Activated CD8-positive, alpha-beta T cell treated with anti-CD3 and anti-CD28 coated beads for 36 hours (primary cell): ENCODE data around the gene AKIRIN2. TPM values are rescaled to one million over a fixed set of nuclear protein-coding genes. Genes with fewer than 3 reads are reported as not detected.
"Not testable (repeated sequence)": the region's sequence is repeated elsewhere in the genome, so short reads cannot be mapped to it uniquely, and the experiment has no call there.

Source experiments
- ATAC-seq: fragments of 200-7000 bp; cut with Tn5 transposase; one replicate; pipeline ENCODE4 v1.10.0; 2021; ENCODE audit warnings: mild to moderate bottlenecking, moderate library complexity
- CTCF ChIA-PET: fragments of 350-600 bp; sonication (Branson Sonifier 250); formaldehyde crosslinking; loops from one replicate; lab custom pipeline; 2021; ENCODE audit warnings: antibody characterized with exemption; lab: Charles Lee
- POLR2A ChIA-PET: fragments of 350-600 bp; sonication (Branson Sonifier 250); formaldehyde crosslinking; loops from one replicate; lab custom pipeline; 2021; ENCODE audit warnings: antibody characterized with exemption; lab: Charles Lee
- DNase-seq: peaks from one replicate; pipeline ENCODE4 v3.0.0-alpha.2; 2020
- H3K27ac Mint-ChIP-seq: one replicate; pipeline ENCODE4 v1.8.0; 2021; ENCODE audit warnings: mild to moderate bottlenecking, mixed read lengths
- H3K27me3 Mint-ChIP-seq: one replicate; pipeline ENCODE4 v1.8.0; 2021; ENCODE audit warnings: mixed read lengths
- H3K36me3 Mint-ChIP-seq: one replicate; pipeline ENCODE4 v1.8.0; 2021; ENCODE audit warnings: low read depth, mixed read lengths
- H3K4me1 Mint-ChIP-seq: one replicate; pipeline ENCODE4 v1.8.0; 2021; ENCODE audit warnings: low read depth, mixed read lengths
- H3K4me3 Mint-ChIP-seq: one replicate; pipeline ENCODE4 v1.8.0; 2021; ENCODE audit warnings: mild to moderate bottlenecking, moderate library complexity, mixed read lengths
- H3K9me3 Mint-ChIP-seq: one replicate; pipeline ENCODE4 v1.8.0; 2021; ENCODE audit warnings: mixed read lengths
- intact Hi-C: fragments of 100-400 bp; cut with micrococcal nuclease; formaldehyde crosslinking; loops from one replicate; pipeline ENCODE4 v1.10.0; 2022
- total RNA-seq, 2 experiments: library from RNA; stranded (reverse); gene quantifications; one replicate each; pipeline ENCODE4 v1.2.3, GENCODE V29; 2021
- TF ChIP-seq, protein P1 (sequence below): fragments of 200-600 bp; IDR thresholded peaks from one replicate; pipeline ENCODE4 v1.8.0; 2022; ENCODE audit warnings: antibody characterized with exemption, mild to moderate bottlenecking

The AKIRIN2 gene
- total RNA-seq, 2 experiments from 2014 or later = 42.1 to 45.6 TPM

DNA sequence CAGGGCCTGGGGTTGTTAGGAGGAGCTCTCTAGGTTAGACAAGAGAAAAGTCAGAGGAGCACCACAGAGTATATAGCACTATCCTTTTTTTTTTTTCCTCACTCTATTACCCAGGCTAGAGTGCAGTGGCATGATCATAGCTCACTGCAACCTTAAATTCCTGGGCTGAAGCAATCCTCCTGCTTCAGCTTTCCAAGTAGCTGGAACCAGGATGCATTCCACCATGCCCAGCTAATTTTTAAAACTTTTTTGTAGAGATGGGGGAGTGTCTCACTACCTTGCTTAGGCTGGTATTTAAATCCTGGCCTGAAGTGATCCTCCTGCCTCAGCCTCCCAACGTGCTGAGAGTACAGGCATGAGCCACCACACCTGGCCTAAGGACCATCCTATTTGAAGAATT, 19.3 kb upstream of the AKIRIN2 start:
- ChIA-PET CTCF (no interaction called here), POLR2A (no interaction called here)
- Mint-ChIP-seq H3K4me3 (no peak overlapping the region), H3K27me3 (no peaks in the 10 kb centered on the region), H3K36me3 (no peaks in the 10 kb centered on the region), H3K9me3 (no peaks in the 10 kb centered on the region), H3K27ac (no peak overlapping the region), H3K4me1 (peaks cover 16% of the 10 kb centered on the region)
- no peak for ATAC-seq
- no peak for DNase-seq
- TF ChIP-seq, protein P1, sequence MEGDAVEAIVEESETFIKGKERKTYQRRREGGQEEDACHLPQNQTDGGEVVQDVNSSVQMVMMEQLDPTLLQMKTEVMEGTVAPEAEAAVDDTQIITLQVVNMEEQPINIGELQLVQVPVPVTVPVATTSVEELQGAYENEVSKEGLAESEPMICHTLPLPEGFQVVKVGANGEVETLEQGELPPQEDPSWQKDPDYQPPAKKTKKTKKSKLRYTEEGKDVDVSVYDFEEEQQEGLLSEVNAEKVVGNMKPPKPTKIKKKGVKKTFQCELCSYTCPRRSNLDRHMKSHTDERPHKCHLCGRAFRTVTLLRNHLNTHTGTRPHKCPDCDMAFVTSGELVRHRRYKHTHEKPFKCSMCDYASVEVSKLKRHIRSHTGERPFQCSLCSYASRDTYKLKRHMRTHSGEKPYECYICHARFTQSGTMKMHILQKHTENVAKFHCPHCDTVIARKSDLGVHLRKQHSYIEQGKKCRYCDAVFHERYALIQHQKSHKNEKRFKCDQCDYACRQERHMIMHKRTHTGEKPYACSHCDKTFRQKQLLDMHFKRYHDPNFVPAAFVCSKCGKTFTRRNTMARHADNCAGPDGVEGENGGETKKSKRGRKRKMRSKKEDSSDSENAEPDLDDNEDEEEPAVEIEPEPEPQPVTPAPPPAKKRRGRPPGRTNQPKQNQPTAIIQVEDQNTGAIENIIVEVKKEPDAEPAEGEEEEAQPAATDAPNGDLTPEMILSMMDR = no peak
- intact Hi-C loops = no loop called here

DNA sequence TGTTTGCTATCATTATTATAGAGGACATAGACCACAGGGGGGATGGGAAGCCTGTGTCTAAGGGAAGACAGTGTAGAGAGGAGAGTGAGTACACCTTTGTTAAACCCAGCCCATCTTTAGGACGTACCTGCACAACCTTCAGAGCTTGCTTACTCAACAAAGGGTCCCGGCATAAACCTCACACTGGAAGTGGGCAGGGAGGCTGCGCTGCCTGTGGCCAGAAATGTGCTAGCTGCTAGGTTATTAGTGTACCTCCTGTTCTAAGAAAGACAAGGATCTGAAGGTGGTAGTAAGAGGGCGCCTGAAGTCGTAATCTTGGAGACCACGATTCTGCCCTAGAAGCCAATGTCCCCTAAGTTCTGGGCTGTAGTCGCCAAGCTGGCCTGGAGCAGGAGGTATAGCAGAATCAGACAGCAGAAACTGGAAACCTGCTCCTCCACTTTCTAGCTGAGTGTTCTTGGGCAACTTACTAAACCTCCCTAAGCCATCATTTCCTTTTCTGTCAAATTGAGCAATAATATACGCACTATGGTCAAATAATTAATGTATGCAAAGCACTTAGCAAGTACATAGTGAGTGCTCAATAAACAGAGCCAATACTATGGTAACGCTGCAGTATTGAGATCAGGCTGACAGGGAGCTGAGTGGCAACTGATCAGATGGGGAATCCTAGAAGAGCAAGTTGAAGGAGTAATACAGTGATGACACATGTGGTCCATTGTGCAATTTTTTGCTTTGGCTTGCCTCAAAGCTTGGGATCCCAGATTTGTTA, 16.8 kb upstream of the AKIRIN2 start:
- no peak overlapping the region for H3K27ac Mint-ChIP-seq
- no peaks in the 10 kb centered on the region for H3K27me3 Mint-ChIP-seq
- intact Hi-C loops = no loop called here
- ATAC-seq (peak; percentile 32), DNase-seq (no peak)
- peaks cover 17% of the 10 kb centered on the region for H3K4me1 Mint-ChIP-seq
- no peaks in the 10 kb centered on the region for H3K36me3 Mint-ChIP-seq
- H3K9me3 Mint-ChIP-seq = no peaks in the 10 kb centered on the region
- TF ChIP-seq, protein P1 = no peak
- ChIA-PET POLR2A (interaction anchor here (0.7 to 0.9 kb wide), 4 partner anchors 10 to 290 kb away, joined by 3 to 4 read pairs (median 3); partner anchors contain the start of gene AKIRIN2), CTCF (no interaction called here)
- H3K4me3 Mint-ChIP-seq = no peak overlapping the region

DNA sequence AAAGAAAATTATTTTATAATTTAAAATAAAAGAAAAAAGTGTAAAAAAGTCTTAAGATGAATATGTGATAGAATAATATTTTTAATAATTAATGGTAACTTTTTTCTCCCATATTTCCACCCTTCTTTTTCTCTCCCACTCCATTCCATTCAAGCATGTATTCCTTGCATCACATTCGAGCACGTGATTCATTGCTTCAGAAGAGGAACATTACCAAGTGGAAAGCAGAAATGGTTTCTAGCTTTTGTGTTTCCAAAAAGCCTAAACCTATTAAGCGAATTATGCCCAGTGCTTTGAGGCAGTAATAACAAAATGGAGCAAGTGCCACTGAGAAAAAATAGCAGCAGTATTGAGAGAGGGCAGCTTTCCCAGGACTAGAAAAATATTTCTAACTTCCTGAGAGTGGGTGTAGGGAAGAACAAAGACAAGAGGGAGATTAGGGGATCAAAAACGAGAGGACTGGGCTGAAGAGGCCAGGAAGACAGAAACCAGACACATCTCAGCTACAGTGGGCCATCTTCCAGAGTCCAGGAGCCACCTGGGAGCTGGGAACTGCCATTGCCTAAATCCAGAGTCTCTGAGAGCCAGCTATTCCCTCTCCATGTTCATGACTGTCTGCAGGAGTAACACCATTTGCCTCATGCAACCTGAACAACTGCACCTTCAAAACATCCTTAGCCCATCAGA, 15.0 kb upstream of the AKIRIN2 start:
- Mint-ChIP-seq H3K36me3 (no peaks in the 10 kb centered on the region), H3K4me3 (no peak overlapping the region), H3K27ac (no peak overlapping the region), H3K4me1 (peaks cover 7% of the 10 kb centered on the region), H3K27me3 (no peaks in the 10 kb centered on the region), H3K9me3 (no peaks in the 10 kb centered on the region)
- intact Hi-C loops = no loop called here
- CTCF ChIA-PET = no interaction called here
- TF ChIP-seq, protein P1 = no peak
- POLR2A ChIA-PET = interaction anchor here (1.3 kb wide), 1 partner anchor 55 kb away, joined by 3 read pairs; no protein-coding TSS in a partner anchor
- no peak for DNase-seq
- ATAC-seq = no peak

DNA sequence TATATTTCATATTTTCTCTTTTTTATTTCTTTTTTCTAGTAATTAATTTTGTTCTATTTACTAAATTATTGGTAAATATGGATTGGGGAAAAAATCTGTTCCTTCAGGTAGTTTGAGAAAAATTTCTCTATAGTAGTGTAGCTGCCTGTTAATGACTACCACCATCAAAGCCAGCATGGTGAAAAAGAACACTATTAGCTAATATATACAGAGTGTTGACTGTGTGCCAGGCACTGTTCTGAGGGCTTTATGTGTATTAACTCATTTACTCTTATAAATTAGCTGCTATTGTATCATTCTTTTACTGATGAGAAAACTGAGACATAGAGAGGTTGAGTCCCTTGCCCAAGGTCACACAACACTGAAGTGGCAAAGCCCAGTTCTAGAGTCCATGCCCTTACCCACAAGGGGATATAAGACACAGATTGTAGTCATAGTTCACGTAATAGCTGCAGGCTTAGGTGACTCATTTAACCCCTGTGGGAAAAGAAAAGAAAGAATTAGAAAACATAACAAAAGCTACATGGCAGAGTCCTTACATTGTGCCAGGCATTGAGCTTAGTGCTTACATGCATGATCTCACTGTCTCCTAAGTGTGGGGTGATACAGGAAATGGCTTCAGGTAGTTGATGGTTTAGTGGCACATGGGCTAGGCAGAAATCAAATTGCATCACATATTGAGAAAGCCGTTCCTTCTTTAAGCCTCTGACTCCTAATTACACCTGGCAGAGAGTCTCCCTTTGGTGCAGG, 12.2 kb upstream of the AKIRIN2 start:
- intact Hi-C loops = no loop called here
- POLR2A ChIA-PET = interaction anchor here (0.7 to 1.3 kb wide), 3 partner anchors 9 to 88 kb away, joined by 3 to 5 read pairs (median 3); partner anchors contain the start of gene AKIRIN2
- peaks cover 7% of the 10 kb centered on the region for H3K4me1 Mint-ChIP-seq
- DNase-seq (peak; percentile 20), ATAC-seq (peak; percentile 84)
- TF ChIP-seq, protein P1 = no peak
- no peaks in the 10 kb centered on the region for H3K9me3 Mint-ChIP-seq
- no peaks in the 10 kb centered on the region for H3K36me3 Mint-ChIP-seq
- H3K27me3 Mint-ChIP-seq = no peaks in the 10 kb centered on the region
- CTCF ChIA-PET = interaction anchor here (1.1 kb wide), 1 partner anchor 18 kb away, joined by 5 read pairs; no protein-coding TSS in a partner anchor
- no peak overlapping the region for H3K4me3 Mint-ChIP-seq
- peak overlapping the region; percentile 77 for H3K27ac Mint-ChIP-seq

DNA sequence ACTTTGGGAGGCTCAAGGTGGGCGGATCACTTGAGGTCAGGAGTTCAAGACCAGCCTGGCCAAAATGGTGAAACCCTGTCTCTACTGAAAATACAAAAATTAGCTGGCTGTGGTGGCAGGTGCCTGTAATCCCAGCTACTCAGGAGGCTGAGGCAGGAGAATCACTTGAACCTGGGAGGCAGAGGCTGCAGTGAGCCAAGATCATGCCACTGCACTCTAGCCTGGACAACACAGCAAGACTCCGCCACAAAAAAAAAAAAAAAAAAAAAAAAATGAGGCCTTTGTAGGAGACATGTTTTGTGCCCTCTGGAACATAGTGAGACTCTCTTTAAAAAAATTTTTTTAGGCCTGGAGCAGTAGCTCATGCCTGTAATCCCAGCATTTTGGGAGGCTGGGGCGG, 10.7 kb upstream of the AKIRIN2 start:
- POLR2A ChIA-PET, H3K9me3 Mint-ChIP-seq, H3K4me1 Mint-ChIP-seq, H3K4me3 Mint-ChIP-seq, ATAC-seq, DNase-seq, intact Hi-C loops, H3K36me3 Mint-ChIP-seq, H3K27me3 Mint-ChIP-seq, H3K27ac Mint-ChIP-seq: not testable (repeated sequence)
- CTCF ChIA-PET = interaction anchor here (1.1 kb wide), 1 partner anchor 17 kb away, joined by 3 read pairs; no protein-coding TSS in a partner anchor
